ENCODE results near the gene MAMSTR.
A peak's percentile ranks its signal among the peaks of the same experiment; 100 is the strongest.
"Not testable (repeated sequence)": the region's sequence is repeated elsewhere in the genome, so short reads cannot be mapped to it uniquely, and the experiment has no call there.

MAMSTR gene

DNA sequence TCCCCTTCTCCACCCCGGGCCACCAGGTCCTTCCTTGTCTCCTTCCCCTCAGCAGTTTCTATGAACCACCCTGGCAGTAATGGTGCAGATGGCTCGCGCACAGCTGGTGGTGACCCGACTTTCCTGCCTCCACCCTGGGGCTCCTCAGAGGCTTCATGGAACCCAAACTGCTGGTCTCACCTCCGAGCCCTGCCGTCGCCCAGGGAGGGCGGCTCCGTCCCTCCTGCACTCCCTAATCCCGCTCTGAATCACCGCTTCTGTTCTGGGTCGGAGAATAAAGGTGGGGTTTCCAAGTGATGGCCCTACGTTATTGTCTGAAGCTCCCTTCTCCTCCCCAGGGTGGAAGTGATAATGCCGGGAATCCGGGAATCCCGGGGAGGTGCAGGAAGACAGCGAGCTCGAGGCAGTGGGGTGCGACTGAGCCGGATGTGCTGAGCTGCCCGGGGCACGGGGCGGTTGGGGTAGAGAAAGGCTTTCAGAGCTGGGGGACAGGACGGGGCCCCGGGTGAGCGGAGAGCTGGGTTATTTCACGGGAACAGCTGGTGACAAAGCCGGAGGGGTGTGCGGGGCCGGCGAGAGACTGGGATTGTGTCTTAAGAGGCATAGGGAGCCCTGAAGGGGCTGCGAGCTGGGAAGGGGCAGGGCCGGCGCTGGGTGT is 23.0 kb downstream of the MAMSTR start:
- H3K36me3 ChIP-seq (ENCODE audit: control insufficient read depth, low read length) = no peaks in the 10 kb centered on the region
- peaks cover 17% of the 10 kb centered on the region for H3K27me3 ChIP-seq (ENCODE audit: control insufficient read depth, low read length)
- H3F3A ChIP-seq (ENCODE audit: control insufficient read depth, insufficient read depth) = no peaks in the 10 kb centered on the region
- H3K4me2 ChIP-seq (ENCODE audit: low read length) = no peak overlapping the region
- H3K9me2 ChIP-seq (replicated peaks; ENCODE audit: control insufficient read depth, low read length) = no peaks in the 10 kb centered on the region
- no peaks in the 10 kb centered on the region for H3K9me3 ChIP-seq (ENCODE audit: control insufficient read depth, insufficient read depth, low read length)
- no peak overlapping the region for H3K4me3 ChIP-seq (ENCODE audit: low read length)
- H4K20me1 ChIP-seq (ENCODE audit: control insufficient read depth, insufficient read depth, low read depth, low read length) = no peaks in the 10 kb centered on the region
- no peak for TF ChIP-seq CTCF (IDR thresholded peaks at IDR 0.05; ENCODE audit: low read depth, low read length, poor library complexity, severe bottlenecking)
- peak; percentile 60; the same call in 1 of the 2 replicates for TF ChIP-seq EZH2phosphoT487 (IDR thresholded peaks at IDR 0.05; ENCODE audit: borderline replicate concordance, low read length)
- H3K27ac ChIP-seq (ENCODE audit: low read depth, low read length) = no peak overlapping the region
- H3K4me1 ChIP-seq (ENCODE audit: control insufficient read depth, low read length) = peaks cover 5% of the 10 kb centered on the region
- H3K79me2 ChIP-seq (ENCODE audit: control insufficient read depth, low read length) = no peaks in the 10 kb centered on the region

DNA sequence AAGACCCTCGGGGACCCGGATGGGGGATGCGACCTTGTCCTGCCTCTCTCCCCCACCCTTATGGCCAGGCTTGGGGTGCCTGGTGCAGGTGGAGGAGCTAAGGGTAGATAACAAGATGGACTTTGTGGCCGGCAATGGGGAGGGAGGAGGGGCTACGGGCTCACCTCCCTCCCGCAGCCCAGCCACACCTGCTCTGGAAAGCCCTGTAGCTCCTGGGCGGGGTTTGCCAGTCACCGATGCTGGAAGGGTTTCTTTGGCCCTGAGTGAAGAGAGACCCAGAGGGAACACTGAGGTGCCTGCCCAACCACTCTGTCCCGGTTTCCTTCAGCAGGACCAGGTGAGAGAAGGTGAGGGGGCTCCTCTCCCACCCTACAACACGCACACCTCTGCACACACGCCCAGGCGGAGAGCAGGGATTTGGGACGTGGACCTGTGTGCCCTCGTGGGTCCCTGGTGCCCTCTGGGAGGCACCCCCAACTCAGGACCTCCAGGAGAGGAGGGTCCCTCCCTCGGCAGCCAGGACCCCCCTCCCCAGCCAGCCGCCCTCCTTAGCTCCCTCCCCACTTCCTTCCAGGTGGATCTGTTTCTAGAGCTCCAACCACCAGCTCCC is 23.7 kb downstream of the MAMSTR start, which contains the start of gene FUT2:
Gene FUT2, plus strand, starts transcription at position 229 of the 610 bp plus-strand sequence. CDS start 6,986 bp downstream, outside the sequence.
- H3K9me2 ChIP-seq (replicated peaks; ENCODE audit: control insufficient read depth, low read length) = no peaks in the 10 kb centered on the region
- H4K20me1 ChIP-seq (ENCODE audit: control insufficient read depth, insufficient read depth, low read depth, low read length) = no peaks in the 10 kb centered on the region
- no peak within 1 kb of the TSS for H3K4me3 ChIP-seq (ENCODE audit: low read length)
- no peaks in the 10 kb centered on the region for H3K36me3 ChIP-seq (ENCODE audit: control insufficient read depth, low read length)
- no peaks in the 10 kb centered on the region for H3F3A ChIP-seq (ENCODE audit: control insufficient read depth, insufficient read depth)
- TF ChIP-seq CTCF (IDR thresholded peaks at IDR 0.05; ENCODE audit: low read depth, low read length, poor library complexity, severe bottlenecking) = no peak
- TF ChIP-seq EZH2phosphoT487 (IDR thresholded peaks at IDR 0.05; ENCODE audit: borderline replicate concordance, low read length) = no peak
- H3K79me2 ChIP-seq (ENCODE audit: control insufficient read depth, low read length) = no peaks in the 10 kb centered on the region
- peaks cover 5% of the 10 kb centered on the region for H3K4me1 ChIP-seq (ENCODE audit: control insufficient read depth, low read length)
- H3K27ac ChIP-seq (ENCODE audit: low read depth, low read length) = no peak within 1 kb of the TSS
- H3K4me2 ChIP-seq (ENCODE audit: low read length) = no peak within 1 kb of the TSS
- H3K9me3 ChIP-seq (ENCODE audit: control insufficient read depth, insufficient read depth, low read length) = no peaks in the 10 kb centered on the region
- peaks cover 17% of the 10 kb centered on the region for H3K27me3 ChIP-seq (ENCODE audit: control insufficient read depth, low read length)

- not testable (repeated sequence) for H3K4me1 ChIP-seq (ENCODE audit: control insufficient read depth, low read length); H3K79me2 ChIP-seq (ENCODE audit: control insufficient read depth, low read length); H3K9me3 ChIP-seq (ENCODE audit: control insufficient read depth, insufficient read depth, low read length); H3K36me3 ChIP-seq (ENCODE audit: control insufficient read depth, low read length); H4K20me1 ChIP-seq (ENCODE audit: control insufficient read depth, insufficient read depth, low read depth, low read length); H3K9me2 ChIP-seq (replicated peaks; ENCODE audit: control insufficient read depth, low read length); H3K4me2 ChIP-seq (ENCODE audit: low read length); H3K4me3 ChIP-seq (ENCODE audit: low read length); H3K27ac ChIP-seq (ENCODE audit: low read depth, low read length); H3F3A ChIP-seq (ENCODE audit: control insufficient read depth, insufficient read depth)
- peaks cover 17% of the 10 kb centered on the region for H3K27me3 ChIP-seq (ENCODE audit: control insufficient read depth, low read length)
Observed at GRCh38 chr19:48693629-48694028, 25.9 kb downstream of the MAMSTR start.

GRCh38 chr19:48689449-48689848 is 30.1 kb downstream of the MAMSTR start:
- Histone ChIP-seq H3K4me1 (ENCODE audit: control insufficient read depth, low read length) (no peaks in the 10 kb centered on the region), H3K79me2 (ENCODE audit: control insufficient read depth, low read length) (no peaks in the 10 kb centered on the region), H3K27ac (ENCODE audit: low read depth, low read length) (no peak overlapping the region), H3K9me2 (replicated peaks; ENCODE audit: control insufficient read depth, low read length) (no peaks in the 10 kb centered on the region), H3K9me3 (ENCODE audit: control insufficient read depth, insufficient read depth, low read length) (no peaks in the 10 kb centered on the region), H3K4me2 (ENCODE audit: low read length) (no peak overlapping the region), H3K4me3 (ENCODE audit: low read length) (no peak overlapping the region), H3K27me3 (ENCODE audit: control insufficient read depth, low read length) (no peaks in the 10 kb centered on the region; the same call in 1 of the 2 replicates), H3F3A (ENCODE audit: control insufficient read depth, insufficient read depth) (no peaks in the 10 kb centered on the region), H3K36me3 (ENCODE audit: control insufficient read depth, low read length) (no peaks in the 10 kb centered on the region), H4K20me1 (ENCODE audit: control insufficient read depth, insufficient read depth, low read depth, low read length) (no peaks in the 10 kb centered on the region)
- TF ChIP-seq CTCF (IDR thresholded peaks at IDR 0.05; ENCODE audit: low read depth, low read length, poor library complexity, severe bottlenecking) = no peak
- no peak for TF ChIP-seq EZH2phosphoT487 (IDR thresholded peaks at IDR 0.05; ENCODE audit: borderline replicate concordance, low read length)

All from DOHH2 (cell line).